HCT116 (cell line): ENCODE data around the gene ZACN. TPM values are rescaled to one million over a fixed set of nuclear protein-coding genes. Genes with fewer than 3 reads are reported as not detected.

Experiments used
- ATAC-seq: fragments of 200-7000 bp; cut with Tn5 transposase; 2 replicates; pipeline ENCODE4 v1.9.1; 2020; ENCODE audit warnings: mild to moderate bottlenecking, moderate library complexity
- BruUV-seq: library from RNA; stranded (reverse); fragments of 400-500 nt; replicated peaks from 2 replicates; lab custom pipeline; 2021; lab: Mats Ljungman, UMichigan
- CTCF ChIA-PET: fragments of 300-600 bp; sonication (Branson Sonifier 250); formaldehyde crosslinking; loops from one replicate; lab custom pipeline; 2021; ENCODE audit warnings: antibody characterized with exemption; lab: Charles Lee
- POLR2A ChIA-PET: fragments of 300-600, 350-600 bp; sonication (Branson Sonifier 250); formaldehyde crosslinking; loops from one replicate; lab custom pipeline; 2021; ENCODE audit warnings: antibody characterized with exemption; lab: Charles Lee
- RAD21 ChIA-PET, 2 experiments: fragments of 300-600 bp; sonication (Branson Sonifier 250); formaldehyde crosslinking; loops; one replicate each; lab custom pipeline; 2023; ENCODE audit warnings: low total read pairs in 2 of 2; ENCODE audit not compliant: uncharacterized antibody in 2 of 2, unreplicated experiment in 2 of 2, low non-redundant PET in 1 of 2; lab: Charles Lee
- DNase-seq: peaks from one replicate; pipeline ENCODE4 v3.0.0-alpha.2; 2010; ENCODE audit warnings: low read depth, low spot score
- H2AFZ ChIP-seq: fragments of 200-600 bp; shearing (Covaris generic), sonication (generic); 2 replicates; pipeline ENCODE4 v1.6.1; 2017; ENCODE audit warnings: low read depth, mixed run types, mixed read lengths, antibody characterized with exemption, low read length; ENCODE audit not compliant: poor library complexity, severe bottlenecking
- H3K27ac ChIP-seq: 2 replicates; pipeline ENCODE4 v1.5.1; 2012; ENCODE audit warnings: low read depth, low read length
- H3K27me3 ChIP-seq: fragments of 200-600 bp; sonication (generic); 2 replicates; pipeline ENCODE4 v1.6.1; 2016; ENCODE audit warnings: mixed run types, low read length, mixed read lengths; ENCODE audit not compliant: insufficient read depth
- H3K36me3 ChIP-seq, 2 experiments: fragments of 200-500 bp in 1 of 2; fragments of 200-600 bp in 1 of 2; sonication (Bioruptor generic) in 1 of 2; sonication (generic) in 1 of 2; 2 replicates each; pipeline versions ENCODE4 v1.5.1 to v1.6.1; 2014 to 2016; ENCODE audit warnings: low read length in 2 of 2, inconsistent platforms in 1 of 2, mixed read lengths in 1 of 2, mixed run types in 1 of 2; ENCODE audit not compliant: insufficient read depth in 2 of 2, control insufficient read depth in 1 of 2
- H3K4me1 ChIP-seq, 2 experiments: fragments of 200-600 bp in 1 of 2; sonication (generic) in 1 of 2; 2 replicates each; pipeline versions ENCODE4 v1.5.1 to v1.6.1; 2012 to 2017; ENCODE audit warnings: low read length in 2 of 2, inconsistent platforms in 1 of 2, mild to moderate bottlenecking in 1 of 2, mixed read lengths in 1 of 2, mixed run types in 1 of 2, moderate library complexity in 1 of 2; ENCODE audit not compliant: insufficient read depth in 2 of 2, control insufficient read depth in 1 of 2
- H3K4me2 ChIP-seq: fragments of 200-600 bp; sonication (generic); 2 replicates; pipeline ENCODE4 v1.6.1; 2017; ENCODE audit warnings: mixed run types, low read length, mixed read lengths
- H3K4me3 ChIP-seq, 2 experiments: fragments of 200-600 bp in 1 of 2; sonication (generic) in 1 of 2; replicated peaks in 1 of 2; 2 replicates each; pipeline ENCODE4 v1.5.1; 2011 to 2016; ENCODE audit warnings: low read length in 2 of 2, control low read depth in 1 of 2, low read depth in 1 of 2, mild to moderate bottlenecking in 1 of 2, mixed read lengths in 1 of 2, mixed run types in 1 of 2
- H3K79me2 ChIP-seq: fragments of 200-600 bp; sonication (generic); 2 replicates; pipeline ENCODE4 v1.6.1; 2017; ENCODE audit warnings: mild to moderate bottlenecking, mixed run types, low read length, moderate library complexity, mixed read lengths; ENCODE audit not compliant: insufficient read depth
- H3K9ac ChIP-seq: fragments of 200-600 bp; sonication (generic); 2 replicates; pipeline ENCODE4 v1.6.1; 2016; ENCODE audit warnings: low read length, mixed read lengths
- H3K9me2 ChIP-seq: fragments of 200-600 bp; sonication (generic), shearing (Covaris generic); 2 replicates; pipeline ENCODE4 v1.6.1; 2017; ENCODE audit warnings: mixed run types, mild to moderate bottlenecking, moderate library complexity; ENCODE audit not compliant: insufficient read depth
- H3K9me3 ChIP-seq, 2 experiments: fragments of 200-500 bp in 1 of 2; fragments of 200-600 bp in 1 of 2; sonication (Bioruptor generic) in 1 of 2; sonication (generic) in 1 of 2; 2 replicates each; pipeline ENCODE4 v1.6.1; 2014 to 2017; ENCODE audit warnings: low read length in 2 of 2, mixed read lengths in 2 of 2, inconsistent platforms in 1 of 2, low read depth in 1 of 2, mild to moderate bottlenecking in 1 of 2, mixed run types in 1 of 2, moderate library complexity in 1 of 2; ENCODE audit not compliant: control insufficient read depth in 1 of 2, insufficient read depth in 1 of 2
- H4K20me1 ChIP-seq: fragments of 200-600 bp; sonication (generic), shearing (Covaris generic); 2 replicates; pipeline ENCODE4 v1.6.1; 2017; ENCODE audit warnings: mixed run types, mild to moderate bottlenecking, moderate library complexity; ENCODE audit not compliant: insufficient read depth
- CBX3 ChIP-seq: IDR thresholded peaks from 2 replicates; pipeline ENCODE4 v1.6.1; 2012; ENCODE audit warnings: low read depth
- POLR2AphosphoS5 ChIP-seq: IDR thresholded peaks from 2 replicates; pipeline ENCODE4 v1.6.1; 2011; ENCODE audit warnings: mild to moderate bottlenecking, low read depth, low read length, moderate library complexity
- SP1 ChIP-seq: IDR thresholded peaks from 2 replicates; pipeline ENCODE4 v1.6.1; 2012; ENCODE audit warnings: low read depth
- ZFX ChIP-seq: fragments of 450-650 bp; IDR thresholded peaks from 2 replicates; pipeline ENCODE4 v1.6.1; 2017
- intact Hi-C: fragments of 100-400 bp; cut with micrococcal nuclease; formaldehyde crosslinking; loops from 2 replicates; pipeline ENCODE4 v1.10.0; 2022
- total RNA-seq: library from RNA; stranded (reverse); gene quantifications from one replicate; pipeline ENCODE4 v1.2.1, GENCODE V29; 2021; ENCODE audit not compliant: unreplicated experiment
- TF ChIP-seq, protein P1 (sequence below): IDR thresholded peaks from 2 replicates; pipeline ENCODE4 v1.6.1; 2012
- TF ChIP-seq, protein P2 (sequence below): IDR thresholded peaks from 2 replicates; pipeline ENCODE4 v1.6.1; 2012; ENCODE audit warnings: low read depth

The ZACN gene
- total RNA-seq, 1 experiment from 2014 or later, result not detected

DNA sequence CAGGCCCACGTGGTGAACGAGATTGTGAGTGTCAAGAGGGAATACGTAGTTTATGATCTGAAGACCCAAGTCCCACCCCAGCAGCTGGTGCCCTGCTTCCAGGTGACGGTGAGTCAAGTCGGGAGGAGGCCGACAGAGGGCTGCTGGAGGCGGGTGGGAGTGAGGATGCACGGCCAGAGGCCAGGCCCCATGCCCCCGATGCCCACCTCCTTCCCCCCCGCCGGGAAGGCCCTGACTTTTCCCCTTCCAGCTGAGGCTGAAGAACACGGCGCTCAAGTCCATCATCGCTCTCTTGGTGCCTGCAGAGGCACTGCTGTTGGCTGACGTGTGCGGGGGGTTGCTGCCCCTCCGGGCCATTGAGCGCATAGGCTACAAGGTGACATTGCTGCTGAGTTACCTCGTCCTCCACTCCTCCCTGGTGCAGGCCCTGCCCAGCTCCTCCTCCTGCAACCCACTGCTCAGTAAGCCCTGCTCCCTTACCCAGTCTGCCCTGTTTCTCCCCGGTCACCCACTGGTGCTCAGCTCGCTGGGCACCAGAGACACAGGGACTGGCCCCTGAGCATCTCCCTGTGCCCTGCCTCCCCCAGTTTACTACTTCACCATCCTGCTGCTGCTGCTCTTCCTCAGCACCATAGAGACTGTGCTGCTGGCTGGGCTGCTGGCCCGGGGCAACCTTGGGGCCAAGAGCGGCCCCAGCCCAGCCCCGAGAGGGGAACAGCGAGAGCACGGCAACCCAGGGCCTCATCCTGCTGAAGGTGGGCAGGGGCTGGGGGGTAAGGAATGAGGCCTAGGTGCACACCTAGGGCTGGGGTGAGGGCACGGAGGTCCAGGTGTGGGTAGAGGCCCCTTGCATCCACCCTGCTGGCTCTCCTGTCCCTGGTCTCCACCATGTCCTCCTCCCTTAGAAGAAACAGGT, 2.6 kb downstream of the ZACN start:
- TF ChIP-seq CBX3 (no peak), SP1 (no peak), ZFX (0 out of 2 replicates have a peak, but pooled peaks have one; percentile 25), POLR2AphosphoS5 (no peak)
- TF ChIP-seq, protein P1, sequence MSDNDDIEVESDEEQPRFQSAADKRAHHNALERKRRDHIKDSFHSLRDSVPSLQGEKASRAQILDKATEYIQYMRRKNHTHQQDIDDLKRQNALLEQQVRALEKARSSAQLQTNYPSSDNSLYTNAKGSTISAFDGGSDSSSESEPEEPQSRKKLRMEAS, result no peak
- TF ChIP-seq, protein P2, sequence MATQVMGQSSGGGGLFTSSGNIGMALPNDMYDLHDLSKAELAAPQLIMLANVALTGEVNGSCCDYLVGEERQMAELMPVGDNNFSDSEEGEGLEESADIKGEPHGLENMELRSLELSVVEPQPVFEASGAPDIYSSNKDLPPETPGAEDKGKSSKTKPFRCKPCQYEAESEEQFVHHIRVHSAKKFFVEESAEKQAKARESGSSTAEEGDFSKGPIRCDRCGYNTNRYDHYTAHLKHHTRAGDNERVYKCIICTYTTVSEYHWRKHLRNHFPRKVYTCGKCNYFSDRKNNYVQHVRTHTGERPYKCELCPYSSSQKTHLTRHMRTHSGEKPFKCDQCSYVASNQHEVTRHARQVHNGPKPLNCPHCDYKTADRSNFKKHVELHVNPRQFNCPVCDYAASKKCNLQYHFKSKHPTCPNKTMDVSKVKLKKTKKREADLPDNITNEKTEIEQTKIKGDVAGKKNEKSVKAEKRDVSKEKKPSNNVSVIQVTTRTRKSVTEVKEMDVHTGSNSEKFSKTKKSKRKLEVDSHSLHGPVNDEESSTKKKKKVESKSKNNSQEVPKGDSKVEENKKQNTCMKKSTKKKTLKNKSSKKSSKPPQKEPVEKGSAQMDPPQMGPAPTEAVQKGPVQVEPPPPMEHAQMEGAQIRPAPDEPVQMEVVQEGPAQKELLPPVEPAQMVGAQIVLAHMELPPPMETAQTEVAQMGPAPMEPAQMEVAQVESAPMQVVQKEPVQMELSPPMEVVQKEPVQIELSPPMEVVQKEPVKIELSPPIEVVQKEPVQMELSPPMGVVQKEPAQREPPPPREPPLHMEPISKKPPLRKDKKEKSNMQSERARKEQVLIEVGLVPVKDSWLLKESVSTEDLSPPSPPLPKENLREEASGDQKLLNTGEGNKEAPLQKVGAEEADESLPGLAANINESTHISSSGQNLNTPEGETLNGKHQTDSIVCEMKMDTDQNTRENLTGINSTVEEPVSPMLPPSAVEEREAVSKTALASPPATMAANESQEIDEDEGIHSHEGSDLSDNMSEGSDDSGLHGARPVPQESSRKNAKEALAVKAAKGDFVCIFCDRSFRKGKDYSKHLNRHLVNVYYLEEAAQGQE, result no peak
- TF ChIP-seq, all 23 proteins: peak for 1
- Histone ChIP-seq H4K20me1 (no peaks in the 10 kb centered on the region), H3K9me3 (no peaks in the 10 kb centered on the region), H3K9me2 (no peaks in the 10 kb centered on the region), H2AFZ (no peak overlapping the region), H3K4me1 (no peaks in the 10 kb centered on the region), H3K27me3 (peaks cover 8% of the 10 kb centered on the region; the same call in 1 of the 2 replicates), H3K9ac (no peak overlapping the region), H3K79me2 (no peaks in the 10 kb centered on the region), H3K4me3 (no peak overlapping the region), H3K27ac (no peak overlapping the region), H3K4me2 (no peak overlapping the region), H3K36me3 (peaks cover 23 to 25% of the 10 kb centered on the region in 2 experiments; a peak in 3 of 4 replicates)
- POLR2A ChIA-PET, result no interaction called here
- CTCF ChIA-PET, result no interaction called here
- intact Hi-C loops, result no loop called here
- peak; percentile 4; the same call in 1 of the 2 replicates for ATAC-seq
- DNase-seq, result no peak
- no TSS peak for BruUV-seq
- RAD21 ChIA-PET, result no interaction called here
